B cell (primary cell): ENCODE results near the gene MPC1. TPM values are rescaled to one million over a fixed set of nuclear protein-coding genes. Genes with fewer than 3 reads are reported as not detected.
"Not testable (repeated sequence)": the region's sequence is repeated elsewhere in the genome, so short reads cannot be mapped to it uniquely, and the experiment has no call there.

Experiments
- ATAC-seq: fragments of 200-7000 bp; cut with Tn5 transposase; one replicate; pipeline ENCODE4 v1.10.0; 2021; ENCODE audit warnings: low read depth, mild to moderate bottlenecking, moderate number of reproducible peaks, moderate library complexity
- CTCF ChIA-PET: fragments of 350-600 bp; sonication (Branson Sonifier 250); formaldehyde crosslinking; loops from one replicate; lab custom pipeline; 2021; ENCODE audit warnings: antibody characterized with exemption, inconsistent platforms; lab: Charles Lee
- POLR2A ChIA-PET: fragments of 350-600 bp; sonication (Branson Sonifier 250); formaldehyde crosslinking; loops from one replicate; lab custom pipeline; 2021; ENCODE audit warnings: antibody characterized with exemption; lab: Charles Lee
- DNase-seq: peaks from one replicate; pipeline ENCODE4 v3.0.0; 2013
- H2AFZ ChIP-seq: 2 replicates; pipeline ENCODE4 v1.6.1; 2012; ENCODE audit warnings: mild to moderate bottlenecking, low read depth, low read length; ENCODE audit not compliant: insufficient read depth, poor library complexity, severe bottlenecking
- H3K27ac ChIP-seq, 2 donors: 1 replicate in 1 of 2; 2 replicates in 1 of 2; pipeline ENCODE4 v1.5.1; 2012 to 2013; ENCODE audit warnings: low read length in 2 of 2, mild to moderate bottlenecking in 2 of 2, moderate library complexity in 1 of 2
- H3K27me3 ChIP-seq, 4 experiments: fragments of 200-600 bp in 1 of 4; sonication (generic) in 1 of 4; replicated peaks in 1 of 4; 1 replicate in 2 of 4; 2 replicates in 2 of 4; pipeline versions ENCODE4 v1.6.1 to v1.7.0; 2013 to 2016; ENCODE audit warnings: low read length in 3 of 4, mild to moderate bottlenecking in 2 of 4, mixed read lengths in 1 of 4, moderate library complexity in 1 of 4; ENCODE audit not compliant: insufficient read depth in 4 of 4, control insufficient read depth in 3 of 4; ENCODE audit errors: control extremely low read depth in 1 of 4
- H3K36me3 ChIP-seq, 2 experiments: replicated peaks in 1 of 2; 1 replicate in 1 of 2; 2 replicates in 1 of 2; pipeline versions ENCODE4 v1.6.1 to v1.7.1; 2013; ENCODE audit warnings: low read length in 1 of 2; ENCODE audit not compliant: insufficient read depth in 2 of 2, control insufficient read depth in 1 of 2; ENCODE audit errors: control extremely low read depth in 1 of 2, extremely low read depth in 1 of 2
- H3K4me1 ChIP-seq, 2 donors: fragments of 200-600 bp in 1 of 2; sonication (generic) in 1 of 2; 1 replicate in 1 of 2; 2 replicates in 1 of 2; pipeline versions ENCODE4 v1.5.1 to v1.6.1; 2013 to 2017; ENCODE audit warnings: low read length in 2 of 2; ENCODE audit not compliant: control insufficient read depth in 2 of 2, insufficient read depth in 2 of 2
- H3K4me2 ChIP-seq: replicated peaks from 2 replicates; pipeline ENCODE3; 2012; ENCODE audit warnings: mild to moderate bottlenecking, low read depth, low read length; ENCODE audit not compliant: poor library complexity, severe bottlenecking
- H3K4me3 ChIP-seq, 5 experiments: fragments of 200-600 bp in 1 of 5; sonication (generic) in 1 of 5; 1 replicate in 3 of 5; 2 replicates in 2 of 5; pipeline versions ENCODE4 v1.5.1 to v1.7.0; 2011 to 2016; ENCODE audit warnings: low read length in 4 of 5, mild to moderate bottlenecking in 4 of 5, low read depth in 2 of 5, control low read depth in 1 of 5, moderate library complexity in 1 of 5; ENCODE audit not compliant: insufficient read depth in 1 of 5; ENCODE audit errors: control extremely low read depth in 1 of 5, extremely low read depth in 1 of 5
- H3K79me2 ChIP-seq: fragments of 200-600 bp; sonication (generic); one replicate; pipeline ENCODE4 v1.6.0; 2016; ENCODE audit warnings: low read length; ENCODE audit not compliant: control insufficient read depth, insufficient read depth
- H3K9ac ChIP-seq: fragments of 200-600 bp; sonication (generic); 2 replicates; pipeline ENCODE4 v1.6.1; 2017; ENCODE audit warnings: mild to moderate bottlenecking, low read length, moderate library complexity
- H3K9me3 ChIP-seq, 3 donors: one replicate each; pipeline versions ENCODE4 v1.6.1 to v1.7.1; 2013; ENCODE audit warnings: low read length in 2 of 3; ENCODE audit not compliant: control insufficient read depth in 2 of 3, insufficient read depth in 1 of 3; ENCODE audit errors: control extremely low read depth in 1 of 3
- H4K20me1 ChIP-seq: 2 replicates; pipeline ENCODE4 v1.6.0; 2012; ENCODE audit warnings: mild to moderate bottlenecking, low read length; ENCODE audit not compliant: insufficient read depth, control insufficient read depth, poor library complexity, severe bottlenecking
- H3K27ac Mint-ChIP-seq: one replicate; pipeline ENCODE4 v1.8.0; 2021; ENCODE audit warnings: mixed read lengths
- H3K27me3 Mint-ChIP-seq: one replicate; pipeline ENCODE4 v1.8.0; 2021; ENCODE audit warnings: mixed read lengths
- H3K4me1 Mint-ChIP-seq: one replicate; pipeline ENCODE4 v1.8.0; 2021; ENCODE audit warnings: mixed read lengths
- H3K4me3 Mint-ChIP-seq: one replicate; pipeline ENCODE4 v1.8.0; 2021; ENCODE audit warnings: mixed read lengths
- H3K9me3 Mint-ChIP-seq: one replicate; pipeline ENCODE4 v1.8.0; 2022; ENCODE audit warnings: mixed read lengths; ENCODE audit not compliant: insufficient read depth
- CTCF ChIP-seq: fragments of 200-600 bp; IDR thresholded peaks from one replicate; pipeline ENCODE4 v1.8.0; 2022; ENCODE audit warnings: antibody characterized with exemption, mild to moderate bottlenecking
- EZH2 ChIP-seq: IDR thresholded peaks from 2 replicates; pipeline ENCODE4 v1.6.1; 2012; ENCODE audit warnings: borderline replicate concordance, low read depth, mild to moderate bottlenecking, moderate library complexity, low read length; ENCODE audit not compliant: insufficient read depth, poor library complexity, severe bottlenecking
- WGBS: methylation state at CpG from one replicate; pipeline ENCODE4 v1.1.5; 2013; ENCODE audit warnings: missing lambda C conversion rate; ENCODE audit not compliant: insufficient coverage; 5-methylcytosine and 5-hydroxymethylcytosine counted together
- intact Hi-C: fragments of 100-400 bp; cut with micrococcal nuclease; formaldehyde crosslinking; loops from one replicate; pipeline ENCODE4 v1.10.0; 2022
- polyA plus RNA-seq: library from polyadenylated mRNA; depleted of rRNA; stranded (reverse); fragments of >200 nt; gene quantifications from 2 replicates; pipeline ENCODE4 v1.2.3, GENCODE V29; 2012
- total RNA-seq, 2 donors: library from RNA; stranded (reverse); fragments of 120-200 nt in 1 of 2; gene quantifications; 1 replicate in 1 of 2; 2 replicates in 1 of 2; pipeline versions ENCODE4 v1.2.3 to v1.2.4, GENCODE V29; 2013 to 2022

The MPC1 gene
- total and polyA plus RNA-seq, 2 donors (not counting 1 experiment from before 2014, with no cell fraction given), result 19.8 to 23.9 TPM

GRCh38 chr6:166392755-166393534 lies 10.2 kb upstream of the MPC1 start:
- CTCF ChIA-PET, result interaction anchor here (2.1 to 11.7 kb wide), 2 partner anchors 8 to 85 kb away, joined by 12 to 266 read pairs; partner anchors contain the start of gene PRR18
- H4K20me1 ChIP-seq, H3K9ac ChIP-seq, H3K9me3 Mint-ChIP-seq, H3K27ac ChIP-seq, H3K27me3 ChIP-seq, H3K9me3 ChIP-seq, H3K4me2 ChIP-seq, ATAC-seq, H3K36me3 ChIP-seq, intact Hi-C loops, H3K4me1 Mint-ChIP-seq, DNase-seq, H3K79me2 ChIP-seq, H2AFZ ChIP-seq, H3K4me3 Mint-ChIP-seq, H3K4me3 ChIP-seq, H3K27ac Mint-ChIP-seq, POLR2A ChIA-PET, H3K4me1 ChIP-seq: not testable (repeated sequence)
- 84% methylated on average over 20 of the region's 30 CpGs for WGBS
- H3K27me3 Mint-ChIP-seq, result peaks cover 24% of the 10 kb centered on the region

GRCh38 chr6:166389119-166389518 lies 6.4 kb upstream of the MPC1 start:
- H3K9me3 ChIP-seq, result no peaks in the 10 kb centered on the region
- H3K27ac ChIP-seq, result no peak overlapping the region
- H4K20me1 ChIP-seq, result no peaks in the 10 kb centered on the region
- ATAC-seq, result no peak
- H3K4me3 ChIP-seq, result no peak overlapping the region
- TF ChIP-seq EZH2, result no peak
- no peak for TF ChIP-seq CTCF
- no peaks in the 10 kb centered on the region for H3K9me3 Mint-ChIP-seq
- H3K4me1 ChIP-seq, result peaks cover 0 to under 1% of the 10 kb centered on the region in 2 donors
- CTCF ChIA-PET, result interaction anchor here (3.7 kb wide), 1 partner anchor 11 kb away, joined by 21 read pairs; no protein-coding TSS in a partner anchor
- H3K36me3 ChIP-seq, result no peaks in the 10 kb centered on the region
- H3K27me3 Mint-ChIP-seq, result peaks cover 16% of the 10 kb centered on the region
- peaks cover 1% of the 10 kb centered on the region for H3K4me1 Mint-ChIP-seq
- H3K9ac ChIP-seq, result no peak overlapping the region
- intact Hi-C loops, result loop anchor here (10.0 kb wide), 1 partner anchor 736 kb away; the partner anchor contains the start of gene CCR6
- no peak for DNase-seq
- H3K27ac Mint-ChIP-seq, result no peak overlapping the region
- POLR2A ChIA-PET, result no interaction called here
- WGBS, result no CpG with 5 or more reads among the region's 3 CpGs
- H2AFZ ChIP-seq, result no peak overlapping the region
- H3K27me3 ChIP-seq, result no peaks in the 10 kb centered on the region
- H3K79me2 ChIP-seq, result no peaks in the 10 kb centered on the region
- H3K4me3 Mint-ChIP-seq, result no peak overlapping the region
- H3K4me2 ChIP-seq, result no peak overlapping the region
